Measurements from ENCODE around the gene ITPKB.

GRCh38 chr1:226588484-226588883, 150.6 kb downstream of the ITPKB start:
- TF ChIP-seq POLR2A (IDR thresholded peaks at IDR 0.05; ENCODE audit: low read depth, low read length), result no peak
- no peak for TF ChIP-seq PAX5 (IDR thresholded peaks at IDR 0.05; ENCODE audit: insufficient read depth, low read length, severe bottlenecking)
- no peak for TF ChIP-seq SPI1 (IDR thresholded peaks at IDR 0.05; ENCODE audit: low read depth, low read length)
- TF ChIP-seq POLR2AphosphoS5 (IDR thresholded peaks at IDR 0.05; ENCODE audit: low read depth, low read length), result no peak
- no peak for TF ChIP-seq POU2F2 (IDR thresholded peaks at IDR 0.05; ENCODE audit: low read depth, low read length)

All from GM12891 (cell line).